ENCODE measurements around the gene METTL3. TPM values are rescaled to one million over a fixed set of nuclear protein-coding genes. Genes with fewer than 3 reads are reported as not detected.
A peak's percentile ranks its signal among the peaks of the same experiment; 100 is the strongest.

METTL3 gene
- total and polyA plus RNA-seq, 2 of the 4 experiments (the other 2 are of a cell fraction) = 90.6 to 109 TPM

GRCh38 chr14:21475767-21476522 lies 35.2 kb downstream of the METTL3 start:
- peak overlapping the region; percentile 68 for H3K18ac ChIP-seq (ENCODE audit: low read depth, low read length)
- peak overlapping the region; percentile 79 for H2BK5ac ChIP-seq (ENCODE audit: low read depth, low read length, poor library complexity, severe bottlenecking)
- peak overlapping the region; percentile 81 for H4K91ac ChIP-seq (ENCODE audit: insufficient read depth, low read depth, low read length)
- peak overlapping the region; percentile 90 for H3K27ac ChIP-seq (ENCODE audit: insufficient read depth, low read length)
- TF ChIP-seq CTCF (conservative IDR thresholded peaks at IDR 0.05; ENCODE audit: low read depth, low read length) (no peak), NFE2L2 (IDR thresholded peaks at IDR 0.05; ENCODE audit: low read depth, low read length) (no peak)
- peak overlapping the region; percentile 89 for H3K4me3 ChIP-seq (ENCODE audit: insufficient read depth, low read depth, low read length)
- peak overlapping the region; percentile 31; the same call in 1 of the 2 replicates for H2BK120ac ChIP-seq (ENCODE audit: low read depth, low read length)
- no peaks in the 10 kb centered on the region; the same call in 1 of the 2 replicates for H3K4me1 ChIP-seq (ENCODE audit: control insufficient read depth, insufficient read depth, low read length)
- no peaks in the 10 kb centered on the region for H3K9me3 ChIP-seq (ENCODE audit: control insufficient read depth, insufficient read depth, low read length)
- peak overlapping the region; percentile 80 for H3K56ac ChIP-seq (ENCODE audit: extremely low read depth, insufficient read depth, low read length)
- H3K9me1 ChIP-seq (ENCODE audit: insufficient read depth, low read length) = no peaks in the 10 kb centered on the region
- peak overlapping the region; percentile 90 for H2AK9ac ChIP-seq (replicated peaks; ENCODE audit: low read depth, low read length, poor library complexity)
- ChIA-PET CTCF (interaction anchor here (1.5 to 2.7 kb wide), 2 partner anchors 22 to 41 kb away, joined by 3 to 10 read pairs; no protein-coding TSS in a partner anchor), POLR2A (ENCODE audit: unreplicated experiment) (no interaction called here)
- ATAC-seq (ENCODE audit: low read depth) = no peak
- H2BK15ac ChIP-seq (ENCODE audit: low read depth, low read length) = no peak overlapping the region; the same call in 2 of the 3 replicates
- H3K79me1 ChIP-seq (ENCODE audit: low read depth in 1 of 2, low read length in 2 of 2) = peaks cover 8 to 30% of the 10 kb centered on the region in 2 experiments
- in situ Hi-C loops (cut with MboI; ENCODE audit: low sequenced_read_pairs) (no loop called here), dilution Hi-C loops (cut with HindIII; ENCODE audit: low sequenced_read_pairs, unreplicated experiment) (no loop called here), intact Hi-C loops (cut with micrococcal nuclease) (loop anchor here (2.0 kb wide), 1 partner anchor 39 kb away; no protein-coding TSS in a partner anchor)
- peak overlapping the region; percentile 90 for H3K9ac ChIP-seq (ENCODE audit: low read depth, low read length)
- H3K23ac ChIP-seq (ENCODE audit: low read depth, low read length) = peak overlapping the region; percentile 73
- 100% methylated on average over 1 of the region's 10 CpGs; no CpG with 5 or more reads in 1 of the 2 experiments for WGBS, 2 experiments (ENCODE audit: extremely low coverage in 2 of 2, insufficient read length in 1 of 2)
- H3K4me2 ChIP-seq (ENCODE audit: low read depth, low read length) = peak overlapping the region; percentile 91
- H4K20me1 ChIP-seq (ENCODE audit: insufficient read depth, low read length) = no peaks in the 10 kb centered on the region
- H3K27me3 ChIP-seq (ENCODE audit: control insufficient read depth, insufficient read depth, low read length) = no peaks in the 10 kb centered on the region
- no peak for DNase-seq
- BruUV-seq (replicated peaks) = no TSS peak
- H4K5ac ChIP-seq (ENCODE audit: low read depth, low read length) = peak overlapping the region; percentile 89
- peaks cover 2% of the 10 kb centered on the region for H3K36me3 ChIP-seq (ENCODE audit: control insufficient read depth, insufficient read depth, low read length)
- H3K4ac ChIP-seq (ENCODE audit: low read depth, low read length) = peak overlapping the region; percentile 84
- peak overlapping the region; percentile 95 for H2AFZ ChIP-seq (replicated peaks; ENCODE audit: low read length, poor library complexity)
- H3K14ac ChIP-seq (replicated peaks; ENCODE audit: low read depth, low read length) = peak overlapping the region; percentile 74; the same call in 1 of the 2 replicates
- no peak overlapping the region for H2BK20ac ChIP-seq (ENCODE audit: low read depth, low read length)
- peak overlapping the region; percentile 87 to 98; a peak in 3 of 4 replicates for H4K8ac ChIP-seq (ENCODE audit: low read depth in 2 of 2, low read length in 2 of 2)
- H2AK5ac ChIP-seq (ENCODE audit: low read depth, low read length) = no peak overlapping the region
